GM04504 (cell line): ENCODE measurements around the gene SLC6A19.
"Not testable (repeated sequence)": the region's sequence is repeated elsewhere in the genome, so short reads cannot be mapped to it uniquely, and the experiment has no call there.

ENCODE experiments used
- DNase-seq: peaks from one replicate; pipeline ENCODE4 v3.0.0-alpha.2; 2012; ENCODE audit warnings: low read depth

Gene SLC6A19

DNA sequence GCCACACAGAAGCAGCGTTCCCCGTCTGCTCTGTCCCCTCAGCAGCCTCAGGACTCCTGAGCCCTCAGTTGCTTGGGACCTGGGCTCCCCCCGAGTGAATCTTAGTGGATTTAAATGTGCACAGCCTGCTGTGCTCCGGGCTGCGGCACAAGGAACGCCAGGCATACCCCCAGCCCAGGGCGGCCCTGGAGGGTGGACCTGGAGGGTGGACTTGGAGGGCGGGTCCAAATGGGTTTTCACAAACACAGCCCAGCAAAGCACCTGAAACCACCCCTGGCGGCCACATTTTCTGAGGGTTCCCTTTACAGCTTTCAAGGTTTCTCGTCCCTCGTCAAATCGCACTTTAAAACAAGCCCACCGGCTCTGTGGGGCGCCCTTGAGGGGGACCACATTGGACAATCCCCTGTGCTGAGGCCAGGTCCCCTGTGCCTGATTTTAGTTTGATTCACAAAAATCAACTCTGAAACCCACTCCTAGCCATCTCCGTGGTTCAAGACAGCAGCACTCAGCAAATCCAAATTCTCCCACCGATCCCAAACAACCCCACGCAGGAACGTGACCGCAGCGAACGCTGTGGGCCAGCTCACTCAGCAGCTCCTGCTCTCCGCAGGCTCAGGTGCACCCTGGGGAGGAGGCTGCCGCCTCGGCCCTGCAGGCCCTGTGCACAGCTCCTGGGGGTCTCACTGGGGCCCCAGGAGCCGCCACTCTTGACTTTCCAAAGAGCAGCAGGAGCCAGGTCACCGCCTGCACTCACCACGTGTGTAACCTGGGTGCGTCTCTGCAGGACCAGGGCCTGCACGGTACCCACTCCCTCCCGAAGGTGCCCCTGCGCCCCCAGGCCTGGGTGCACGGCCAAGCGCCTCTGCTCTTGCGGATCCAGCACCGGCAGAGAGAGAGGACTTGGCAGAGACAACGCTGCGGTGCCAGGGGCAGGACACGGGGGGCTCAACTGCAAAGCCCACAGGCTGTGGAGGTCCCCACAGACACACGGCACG lies 64.4 kb downstream of the SLC6A19 start:
- DNase-seq, result no peak

DNA sequence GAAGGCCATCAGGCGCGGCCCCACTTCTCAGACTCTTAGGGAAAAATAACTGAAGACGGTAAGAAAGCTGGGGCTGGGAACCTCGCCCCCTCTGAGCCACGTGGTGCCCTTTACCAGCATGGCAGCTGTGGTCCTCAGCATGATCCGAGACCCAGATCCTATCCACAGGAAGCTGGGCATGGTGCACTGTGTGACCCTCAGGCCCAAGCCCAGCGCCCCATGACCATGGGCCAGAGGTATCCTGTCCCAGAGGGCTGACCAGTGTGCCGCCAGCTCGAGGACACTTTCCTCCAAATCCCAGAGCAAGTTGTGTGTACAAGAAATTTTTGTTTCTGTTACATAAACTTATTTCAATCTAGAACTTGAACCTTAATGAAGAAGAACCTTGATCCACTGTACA lies 65.4 kb downstream of the SLC6A19 start:
- DNase-seq, result no peak

DNA sequence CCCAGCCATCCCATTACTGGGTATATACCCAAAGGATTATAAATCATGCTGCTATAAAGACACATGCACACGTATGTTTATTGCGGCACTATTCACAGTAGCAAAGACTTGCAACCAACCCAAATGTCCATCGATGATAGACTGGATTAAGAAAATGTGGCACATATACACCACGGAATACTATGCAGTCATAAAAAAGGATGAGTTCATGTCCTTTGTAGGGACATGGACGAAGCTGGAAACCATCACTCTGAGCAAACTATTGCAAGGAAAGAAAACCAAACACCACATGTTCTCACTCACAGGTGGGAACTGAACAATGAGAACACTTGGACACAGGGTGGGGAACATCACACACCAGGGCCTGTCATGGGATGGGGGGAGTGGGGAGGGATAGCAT lies 66.1 kb downstream of the SLC6A19 start:
- DNase-seq, result not testable (repeated sequence)

DNA sequence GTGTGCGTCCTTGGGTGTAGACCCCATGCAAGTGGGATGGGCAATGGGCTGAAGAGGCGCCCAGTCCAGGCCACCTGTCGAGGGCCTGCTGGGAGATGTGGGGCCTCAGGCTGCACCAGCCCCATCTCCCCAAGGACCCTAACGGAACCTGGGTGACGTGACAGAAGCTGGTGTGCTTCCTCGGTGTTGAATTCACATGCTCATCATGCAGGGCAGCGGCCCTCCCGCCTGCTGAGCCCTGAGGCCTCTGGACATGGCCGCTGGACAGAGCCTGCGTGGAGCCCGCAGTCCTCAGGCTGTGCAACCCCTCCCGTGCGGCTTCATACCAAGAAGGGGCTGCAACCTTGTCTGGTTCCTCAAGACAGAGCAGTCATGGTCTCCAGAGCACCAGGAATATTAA lies 66.7 kb downstream of the SLC6A19 start:
- DNase-seq, result no peak

DNA sequence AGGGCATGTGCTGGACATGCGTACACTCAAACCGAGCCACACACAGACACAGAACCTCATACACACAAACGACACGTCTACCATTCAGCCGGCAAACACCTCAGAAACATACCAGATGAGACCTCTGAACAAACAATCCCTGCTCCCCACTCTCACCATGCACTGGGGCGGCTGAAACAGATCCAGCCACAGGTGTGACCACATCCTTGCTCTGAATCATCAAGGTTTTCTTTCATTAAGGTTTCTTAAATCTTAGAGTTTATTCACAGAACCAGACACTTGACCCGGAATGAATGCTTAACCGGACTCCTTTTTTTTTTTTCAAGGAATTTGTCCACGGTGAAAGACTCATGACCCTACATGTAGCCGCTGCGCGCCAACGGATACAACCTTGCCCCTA lies 67.3 kb downstream of the SLC6A19 start:
- no peak for DNase-seq

DNA sequence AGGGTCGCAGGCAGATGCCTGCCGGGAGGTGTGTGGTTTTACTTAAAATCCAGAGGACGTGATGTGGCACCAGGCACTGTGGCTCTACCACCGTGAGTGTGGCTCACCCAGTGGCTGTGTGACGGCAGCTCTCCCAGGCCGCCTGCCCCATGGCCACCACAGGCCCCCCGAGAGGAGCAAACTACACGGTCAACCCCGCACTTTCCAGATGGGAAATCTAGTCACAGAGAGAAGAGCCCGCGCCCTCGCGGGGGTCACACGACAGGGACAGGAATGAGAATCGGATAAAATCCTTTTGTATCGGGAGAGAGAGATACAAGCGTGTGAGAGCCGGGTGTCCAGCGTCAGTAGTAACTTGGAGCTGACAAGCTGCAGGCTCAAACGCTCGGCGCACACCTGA lies 69.0 kb downstream of the SLC6A19 start:
- no peak for DNase-seq

DNA sequence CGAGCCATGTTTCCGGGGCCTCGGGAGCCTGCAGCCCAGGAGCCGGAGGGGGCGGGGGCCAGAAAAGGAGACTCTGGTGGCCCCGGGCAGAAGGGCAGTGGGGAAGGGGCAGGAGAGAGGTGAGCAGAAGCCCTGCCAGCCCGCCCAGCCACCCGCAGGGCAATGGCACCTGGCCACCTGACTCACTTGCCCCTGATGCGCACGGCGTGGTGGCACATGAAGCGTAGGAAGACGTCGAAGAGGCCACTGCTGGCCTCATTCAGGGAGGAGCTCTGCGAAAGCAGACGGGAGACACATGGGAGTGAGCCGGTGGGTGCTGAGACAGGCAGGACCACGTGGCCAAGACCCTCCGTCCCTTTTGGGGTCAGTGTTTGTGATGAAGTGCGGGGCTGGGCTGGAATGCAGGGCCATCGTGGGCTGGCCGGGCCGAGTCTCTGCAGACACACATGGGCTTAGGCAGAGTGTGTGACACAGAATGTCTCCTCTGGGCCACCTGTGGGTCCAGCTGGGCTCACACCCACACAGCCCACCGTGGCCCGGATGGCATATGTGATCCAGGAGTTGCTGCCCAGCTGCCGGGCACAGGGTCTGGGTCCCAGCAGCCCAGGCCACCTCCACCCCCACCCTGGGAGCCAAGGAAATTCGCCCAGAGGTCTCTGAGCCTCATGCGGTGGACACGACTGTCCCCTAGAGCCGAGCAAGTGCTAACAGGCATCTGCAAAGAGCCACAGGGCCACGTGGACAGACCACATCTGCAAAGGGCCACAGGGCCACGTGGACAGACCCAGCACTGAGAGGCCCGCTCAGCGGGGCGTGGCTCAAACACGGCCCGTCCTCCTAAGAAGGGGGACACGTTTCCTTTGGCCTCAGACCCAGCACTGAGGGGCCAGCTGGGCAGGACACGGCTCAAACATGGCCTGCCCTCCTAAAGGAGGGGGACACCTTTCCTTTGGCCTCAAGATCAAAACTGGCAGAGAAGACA lies 69.8 kb downstream of the SLC6A19 start:
- DNase-seq, result no peak

DNA sequence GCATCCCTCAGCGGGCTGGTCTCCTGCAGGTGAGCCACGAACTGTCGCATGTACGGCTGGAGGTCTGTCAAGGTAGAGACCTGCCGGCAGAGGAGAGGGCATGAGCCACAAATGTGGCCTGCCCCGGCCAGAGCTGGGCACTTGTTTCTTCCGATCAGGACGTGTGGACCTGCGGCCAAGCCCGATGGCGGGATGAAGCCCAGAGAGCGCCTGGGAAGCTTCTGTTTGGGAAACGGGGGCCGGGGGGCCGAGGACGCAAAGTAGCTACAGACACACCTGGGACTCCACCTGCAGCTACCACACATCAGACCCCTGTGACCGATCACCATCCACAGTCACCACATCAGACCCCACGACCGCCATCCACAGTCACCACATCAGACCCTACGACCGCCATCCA lies 70.8 kb downstream of the SLC6A19 start:
- DNase-seq, result no peak

DNA sequence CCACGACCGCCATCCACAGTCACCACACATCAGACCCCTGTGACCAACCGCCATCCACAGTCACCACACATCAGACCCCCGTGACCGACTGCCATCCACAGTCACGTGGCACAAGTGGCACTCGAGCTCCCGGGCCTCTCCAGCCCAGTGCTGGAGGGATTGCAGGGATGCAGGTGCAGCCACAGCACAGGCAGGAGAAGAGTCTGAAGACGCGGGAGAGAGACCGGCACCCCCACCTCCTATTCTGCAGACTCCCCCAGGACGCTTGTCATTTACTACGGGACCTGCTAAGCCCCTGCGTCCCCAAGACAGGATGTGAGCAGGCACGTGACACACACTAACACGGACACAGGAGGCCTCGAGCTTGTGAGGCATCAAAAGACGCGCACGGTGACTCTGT lies 72.3 kb downstream of the SLC6A19 start:
- no peak for DNase-seq

DNA sequence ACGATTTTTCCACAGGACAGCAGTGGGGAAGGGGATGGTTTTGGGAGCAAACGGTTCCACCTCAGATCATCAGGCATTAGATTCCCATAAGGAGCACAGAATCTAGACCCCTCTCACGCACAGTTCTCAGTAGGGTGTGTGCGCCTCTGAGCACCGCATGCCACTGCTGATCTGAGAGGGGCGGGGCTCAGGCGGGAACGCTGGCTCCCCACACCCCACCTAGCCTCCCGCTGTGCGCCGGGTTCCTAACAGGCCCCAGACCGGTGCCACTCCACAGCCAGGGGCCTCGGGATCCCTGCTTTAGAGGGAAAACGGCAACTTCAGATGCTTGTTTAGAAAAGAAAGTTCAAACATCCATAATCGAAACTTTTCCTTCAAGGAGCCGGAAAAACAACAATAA lies 73.1 kb downstream of the SLC6A19 start:
- DNase-seq, result no peak
